Mucosa of rectum (tissue), 2 donors: ENCODE results near the gene ADCY5.

Experiments
- H3K27ac ChIP-seq, 2 donors: one replicate each; pipeline ENCODE4 v1.7.0; 2013; ENCODE audit warnings: inconsistent platforms in 2 of 2, low read depth in 2 of 2, low read length in 2 of 2
- H3K27me3 ChIP-seq, 2 donors: one replicate each; pipeline ENCODE4 v1.7.0; 2013; ENCODE audit warnings: low read length in 2 of 2; ENCODE audit not compliant: control insufficient read depth in 2 of 2, insufficient read depth in 2 of 2
- H3K36me3 ChIP-seq, 2 donors: one replicate each; pipeline ENCODE4 v1.7.0; 2013; ENCODE audit warnings: low read length in 2 of 2; ENCODE audit not compliant: control insufficient read depth in 2 of 2, insufficient read depth in 2 of 2
- H3K4me1 ChIP-seq, 2 donors: one replicate each; pipeline ENCODE4 v1.7.0; 2013; ENCODE audit warnings: low read length in 2 of 2, mild to moderate bottlenecking in 1 of 2; ENCODE audit not compliant: control insufficient read depth in 2 of 2, insufficient read depth in 2 of 2
- H3K4me3 ChIP-seq, 2 donors: one replicate each; pipeline ENCODE4 v1.7.0; 2013; ENCODE audit warnings: low read length in 2 of 2
- H3K9ac ChIP-seq, 2 donors: one replicate each; pipeline ENCODE4 v1.7.0; 2013; ENCODE audit warnings: low read length in 2 of 2, low read depth in 1 of 2, mild to moderate bottlenecking in 1 of 2
- H3K9me3 ChIP-seq, 2 donors: one replicate each; pipeline ENCODE4 v1.7.0; 2013; ENCODE audit warnings: low read length in 2 of 2; ENCODE audit not compliant: control insufficient read depth in 2 of 2
- donor health status: healthy.
- donor health status: Normal muscosa, but diverticular disease.

ADCY5 gene

GRCh38 chr3:123344175-123344906 lies 104.5 kb downstream of the ADCY5 start:
- Histone ChIP-seq H3K36me3 (no peaks in the 10 kb centered on the region), H3K27ac (no peak overlapping the region), H3K9me3 (no peaks in the 10 kb centered on the region), H3K4me3 (no peak overlapping the region), H3K27me3 (no peaks in the 10 kb centered on the region), H3K4me1 (peaks cover 0 to 2% of the 10 kb centered on the region in 2 donors), H3K9ac (no peak overlapping the region)

GRCh38 chr3:123343296-123344174 lies 105.4 kb downstream of the ADCY5 start:
- Histone ChIP-seq H3K27me3 (no peaks in the 10 kb centered on the region), H3K4me1 (peaks cover 1 to 2% of the 10 kb centered on the region in 2 donors), H3K9ac (no peak overlapping the region), H3K9me3 (no peaks in the 10 kb centered on the region), H3K36me3 (no peaks in the 10 kb centered on the region), H3K27ac (no peak overlapping the region), H3K4me3 (no peak overlapping the region)

- Histone ChIP-seq H3K4me3 (no peak overlapping the region), H3K9me3 (no peaks in the 10 kb centered on the region), H3K27ac (no peak overlapping the region), H3K9ac (no peak overlapping the region), H3K4me1 (peaks cover 2 to 6% of the 10 kb centered on the region in 2 donors), H3K27me3 (no peaks in the 10 kb centered on the region), H3K36me3 (no peaks in the 10 kb centered on the region)
These were observed 106.2 kb downstream of the ADCY5 start for GRCh38 chr3:123342631-123343080.

DNA sequence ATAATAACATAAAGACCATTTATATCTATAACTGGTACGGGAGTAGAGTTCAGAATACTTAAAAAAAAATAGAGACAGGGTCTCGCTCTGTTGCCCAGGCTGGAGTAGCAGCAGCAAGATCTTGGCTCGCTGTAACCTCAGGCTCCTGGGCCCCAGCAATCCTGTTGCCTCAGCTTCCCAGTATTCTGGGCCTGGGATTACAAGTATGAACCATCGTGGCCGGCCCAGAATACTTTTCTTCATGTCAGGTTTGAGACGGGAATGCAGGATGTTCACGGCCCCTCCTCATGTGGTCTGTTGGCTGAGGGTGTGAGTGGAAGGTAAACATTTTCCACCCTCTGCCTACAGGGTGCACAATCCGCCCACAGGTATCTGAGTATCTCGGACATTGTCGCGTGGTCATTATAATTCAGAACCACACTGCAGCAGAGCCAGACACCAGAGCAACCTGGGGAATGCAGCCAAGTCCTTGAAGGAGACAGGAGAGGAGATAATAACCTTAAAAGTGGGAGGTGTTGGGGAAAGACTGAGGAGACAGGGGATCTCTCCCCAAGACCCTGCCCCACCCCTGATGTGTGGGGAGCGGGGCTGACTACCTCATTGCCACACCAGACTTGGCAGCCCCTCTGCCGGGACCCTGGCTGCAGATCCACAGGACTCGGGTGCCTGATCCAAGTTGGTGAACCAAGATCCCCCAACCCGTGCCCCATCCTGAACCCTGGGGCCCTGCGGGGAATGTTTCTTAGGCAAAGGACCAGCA lies 106.8 kb downstream of the ADCY5 start:
- no peaks in the 10 kb centered on the region for H3K27me3 ChIP-seq
- peaks cover 2 to 6% of the 10 kb centered on the region in 2 donors for H3K4me1 ChIP-seq
- H3K4me3 ChIP-seq = no peak overlapping the region
- no peak overlapping the region for H3K27ac ChIP-seq
- no peaks in the 10 kb centered on the region for H3K36me3 ChIP-seq
- no peaks in the 10 kb centered on the region for H3K9me3 ChIP-seq
- H3K9ac ChIP-seq = no peak overlapping the region

GRCh38 chr3:123340336-123340735 lies 108.6 kb downstream of the ADCY5 start:
- H3K36me3 ChIP-seq = no peaks in the 10 kb centered on the region
- H3K4me1 ChIP-seq = peaks cover 2 to 6% of the 10 kb centered on the region in 2 donors
- H3K9me3 ChIP-seq = no peaks in the 10 kb centered on the region
- no peak overlapping the region for H3K9ac ChIP-seq
- no peak overlapping the region for H3K27ac ChIP-seq
- no peaks in the 10 kb centered on the region for H3K27me3 ChIP-seq
- no peak overlapping the region for H3K4me3 ChIP-seq

- no peaks in the 10 kb centered on the region for H3K27me3 ChIP-seq
- no peak overlapping the region for H3K9ac ChIP-seq
- no peak overlapping the region for H3K4me3 ChIP-seq
- H3K4me1 ChIP-seq = peaks cover 0 to 6% of the 10 kb centered on the region in 2 donors
- no peaks in the 10 kb centered on the region for H3K36me3 ChIP-seq
- no peaks in the 10 kb centered on the region for H3K9me3 ChIP-seq
- no peak overlapping the region for H3K27ac ChIP-seq
These were observed 109.6 kb downstream of the ADCY5 start for GRCh38 chr3:123339302-123339701.

DNA sequence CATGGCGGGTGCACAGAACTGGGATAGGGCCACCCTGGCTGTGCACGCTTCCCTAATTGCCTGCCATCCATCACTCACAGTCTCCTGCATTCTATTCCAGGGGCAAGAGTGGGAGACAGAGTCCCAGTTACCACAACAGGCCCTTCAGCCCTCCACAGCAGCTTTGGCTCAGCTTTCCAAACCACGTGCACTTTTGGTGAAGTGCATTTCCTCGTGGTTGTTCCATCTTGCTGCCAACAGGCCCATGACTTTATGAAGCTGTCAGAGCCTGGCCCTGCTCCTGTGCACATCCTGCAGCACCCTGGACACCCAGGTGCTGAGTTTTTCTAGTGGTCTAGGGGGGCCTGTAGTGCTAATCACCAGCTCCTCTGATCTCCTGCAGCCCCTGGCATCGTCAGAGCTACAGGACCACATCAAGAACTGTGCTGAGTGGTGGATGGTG lies 110.2 kb downstream of the ADCY5 start:
- H3K4me1 ChIP-seq = peaks cover 0 to 6% of the 10 kb centered on the region in 2 donors
- no peaks in the 10 kb centered on the region for H3K36me3 ChIP-seq
- H3K27me3 ChIP-seq = no peaks in the 10 kb centered on the region

DNA sequence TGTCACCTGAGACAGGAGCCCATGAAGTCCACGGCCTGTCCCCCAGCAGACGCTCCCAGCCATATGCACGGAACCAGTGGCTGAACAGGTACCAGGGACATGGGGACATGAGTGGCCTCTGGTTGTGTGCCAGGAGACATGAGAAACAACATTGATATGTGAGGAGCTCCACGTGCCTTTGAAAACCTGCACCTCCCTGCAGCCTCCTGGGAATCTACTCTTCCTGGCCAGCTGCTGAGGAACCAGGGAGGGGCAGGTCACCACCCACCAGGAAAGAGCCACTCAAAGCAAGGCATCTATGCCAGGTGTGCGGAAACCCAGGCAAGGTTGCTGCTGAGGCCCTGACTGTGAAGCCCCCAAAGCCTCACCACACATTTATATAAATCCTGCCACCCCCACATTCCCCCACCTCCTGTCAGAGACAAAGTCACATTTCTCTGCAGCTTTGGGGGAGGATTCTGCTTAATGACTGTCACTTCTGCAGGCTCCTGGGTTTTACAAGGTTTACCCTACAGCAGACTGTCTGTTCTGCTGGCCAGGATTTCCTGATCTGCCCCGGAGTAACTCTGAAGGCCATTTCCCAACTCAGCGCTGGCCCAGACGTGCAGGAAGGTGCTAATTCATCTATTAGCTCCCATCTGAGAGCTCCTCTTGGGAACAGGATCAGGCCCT lies 110.8 kb downstream of the ADCY5 start:
- Histone ChIP-seq H3K9me3 (no peaks in the 10 kb centered on the region), H3K9ac (no peak overlapping the region), H3K4me3 (no peak overlapping the region), H3K4me1 (peaks cover 0 to 6% of the 10 kb centered on the region in 2 donors), H3K36me3 (no peaks in the 10 kb centered on the region), H3K27ac (peak overlapping the region in 1 of 2 donors; percentile 17), H3K27me3 (no peaks in the 10 kb centered on the region)

More for the DNA sequence above, 110.2 kb downstream of the ADCY5 start:
- H3K9me3 ChIP-seq = no peaks in the 10 kb centered on the region
- no peak overlapping the region for H3K4me3 ChIP-seq
- H3K27ac ChIP-seq = peak overlapping the region in 1 of 2 donors; percentile 17
- H3K9ac ChIP-seq = no peak overlapping the region

DNA sequence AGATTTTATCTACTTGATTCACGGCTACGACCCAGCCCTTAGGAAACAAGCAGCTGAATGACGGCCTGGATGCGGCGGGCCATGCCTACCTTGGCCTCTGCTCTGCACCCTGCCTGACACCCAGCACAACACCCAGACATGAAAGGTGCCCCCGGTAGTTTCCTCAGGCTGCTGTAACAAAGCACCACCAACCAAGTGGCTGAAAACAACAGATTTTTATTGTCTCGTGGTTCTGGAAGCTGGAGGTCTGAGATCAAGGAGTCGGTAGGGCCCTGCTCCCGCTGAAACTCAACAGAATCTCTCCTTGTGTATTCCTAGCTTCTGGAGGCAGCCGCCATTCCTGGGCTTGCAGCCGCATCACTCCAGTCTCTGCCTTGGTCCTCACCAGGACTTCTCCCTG lies 111.7 kb downstream of the ADCY5 start:
- peaks cover 0 to 6% of the 10 kb centered on the region in 2 donors for H3K4me1 ChIP-seq
- no peaks in the 10 kb centered on the region for H3K27me3 ChIP-seq
- H3K9me3 ChIP-seq = no peaks in the 10 kb centered on the region
- H3K27ac ChIP-seq = no peak overlapping the region
- H3K36me3 ChIP-seq = no peaks in the 10 kb centered on the region
- no peak overlapping the region for H3K9ac ChIP-seq
- no peak overlapping the region for H3K4me3 ChIP-seq
